Stimulated activated CD4-positive, alpha-beta T cell treated with anti-CD3 and anti-CD28 coated beads, Interleukin-12 subunit alpha, Interleukin-12 subunit beta, amount 100 ng/mL, for 4 hours (primary cell): ENCODE measurements around the gene CACFD1.

ENCODE experiments used
- DNase-seq: peaks from one replicate; pipeline ENCODE4 v3.0.0-alpha.2; 2020

Gene CACFD1

DNA sequence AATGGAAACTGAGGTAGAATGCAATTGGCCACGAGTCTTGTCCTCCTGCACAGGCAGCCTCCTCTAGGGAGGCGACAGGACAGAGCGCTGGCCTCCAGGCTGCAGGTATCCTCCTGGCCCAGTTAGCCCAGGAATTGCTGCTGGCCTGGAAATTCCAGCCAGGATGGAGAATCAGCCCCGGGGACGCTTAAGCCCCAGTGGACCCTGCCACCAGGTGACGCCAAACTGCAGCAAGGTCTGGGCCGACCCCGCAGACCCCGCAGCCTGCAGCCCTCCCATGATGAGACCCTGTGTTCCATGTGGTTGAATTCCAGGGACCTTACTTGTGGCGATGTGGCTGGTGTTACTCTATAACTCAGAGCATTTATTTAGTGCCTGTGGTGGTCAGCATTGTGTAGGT, 7.3 kb downstream of the CACFD1 start:
- DNase-seq: no peak

DNA sequence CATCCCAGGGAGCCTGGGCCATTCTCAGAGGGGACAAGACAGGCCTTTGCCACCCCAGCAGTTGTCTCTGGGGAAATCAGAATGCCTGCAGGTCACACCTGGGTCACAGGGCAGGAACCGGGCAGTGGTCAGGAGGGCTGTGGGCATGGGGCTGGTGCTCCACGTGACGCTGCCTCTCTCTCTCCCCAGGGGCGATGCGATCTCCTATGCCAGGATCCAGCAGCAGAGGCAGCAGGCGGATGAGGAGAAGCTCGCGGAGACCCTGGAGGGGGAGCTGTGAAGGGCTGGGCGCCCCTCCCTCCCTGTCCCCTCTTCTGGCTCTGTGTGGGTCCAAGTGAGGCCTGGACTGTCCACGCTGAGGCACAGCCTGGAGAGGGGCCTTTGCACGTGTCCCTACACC, 8.6 kb downstream of the CACFD1 start:
- DNase-seq: no peak

DNA sequence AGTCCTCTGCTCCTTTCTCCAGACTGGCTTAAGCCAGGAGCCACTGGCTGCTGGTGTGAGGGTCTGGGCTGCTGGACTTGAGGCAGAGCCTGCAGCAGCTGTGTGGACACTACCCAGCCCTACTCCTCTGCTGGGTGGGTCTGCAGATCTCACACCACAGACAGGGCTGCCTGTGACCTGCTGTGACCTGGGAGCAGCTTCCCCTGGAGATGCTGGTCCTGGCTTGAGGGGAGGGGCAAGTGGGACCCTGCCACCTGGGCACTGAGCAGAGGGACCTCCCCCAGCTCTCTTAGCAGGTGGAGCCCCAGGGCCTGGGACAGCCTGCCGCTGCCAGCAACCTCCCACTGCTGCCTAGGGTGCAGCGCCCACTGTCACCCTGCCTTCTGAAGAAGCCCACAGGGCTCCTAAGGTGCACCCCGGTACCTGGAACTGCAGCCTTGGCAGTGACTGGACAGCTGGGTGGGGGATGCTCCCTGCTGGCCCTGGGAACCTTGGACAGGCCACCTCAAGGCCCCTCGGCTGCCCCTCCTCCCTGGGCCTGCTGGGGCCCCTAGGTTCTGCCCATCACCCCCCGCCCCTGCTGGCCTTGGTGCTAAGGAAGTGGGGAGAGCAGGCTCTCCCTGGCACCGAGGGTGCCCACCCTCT, 9.1 kb downstream of the CACFD1 start:
- DNase-seq: no peak

DNA sequence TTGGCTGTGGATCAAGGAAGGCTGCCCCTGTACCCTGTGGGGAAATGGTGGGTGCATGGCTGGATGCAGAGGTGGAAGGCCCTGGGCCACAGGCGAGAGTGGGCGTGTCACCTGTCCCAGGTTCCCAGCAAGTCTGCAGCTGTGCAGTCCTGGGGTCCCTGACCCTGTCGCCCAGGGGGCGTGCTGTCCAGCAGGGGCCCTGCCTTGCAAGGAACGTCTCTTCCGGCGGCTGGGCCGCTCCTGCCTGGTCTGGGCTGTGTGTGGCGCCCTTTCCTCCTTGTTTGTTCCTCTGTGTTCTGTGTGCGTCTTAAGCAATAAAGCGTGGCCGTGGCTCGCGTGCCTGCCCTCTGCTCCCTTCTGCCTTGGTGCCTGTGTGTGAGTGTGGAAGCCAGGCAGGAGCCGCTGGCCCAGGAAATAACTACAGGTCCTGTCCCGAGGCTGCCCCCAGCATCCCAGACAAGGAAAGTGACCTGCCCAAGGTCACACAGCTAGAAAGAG, 10.7 kb downstream of the CACFD1 start:
- no peak for DNase-seq

DNA sequence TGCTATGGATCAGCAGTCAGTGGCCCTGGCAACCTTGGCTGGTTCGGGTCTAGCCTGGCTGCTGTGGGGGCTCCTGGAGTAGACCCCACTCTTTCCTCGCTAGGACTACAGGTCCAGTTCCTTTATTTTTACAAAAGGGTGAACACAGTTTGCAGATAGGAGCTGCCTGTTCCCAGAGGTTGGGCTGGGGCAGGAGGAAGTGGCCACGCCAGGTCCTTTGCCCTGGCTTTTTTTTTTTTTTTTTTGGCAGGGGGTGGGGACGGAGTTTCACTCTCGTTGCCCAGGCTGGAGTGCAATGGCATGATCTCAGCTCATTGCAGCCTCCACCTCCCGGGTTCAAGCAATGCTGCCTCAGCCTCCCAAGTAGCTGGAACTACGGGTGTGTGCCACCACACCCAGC, 11.2 kb downstream of the CACFD1 start:
- DNase-seq: no peak

DNA sequence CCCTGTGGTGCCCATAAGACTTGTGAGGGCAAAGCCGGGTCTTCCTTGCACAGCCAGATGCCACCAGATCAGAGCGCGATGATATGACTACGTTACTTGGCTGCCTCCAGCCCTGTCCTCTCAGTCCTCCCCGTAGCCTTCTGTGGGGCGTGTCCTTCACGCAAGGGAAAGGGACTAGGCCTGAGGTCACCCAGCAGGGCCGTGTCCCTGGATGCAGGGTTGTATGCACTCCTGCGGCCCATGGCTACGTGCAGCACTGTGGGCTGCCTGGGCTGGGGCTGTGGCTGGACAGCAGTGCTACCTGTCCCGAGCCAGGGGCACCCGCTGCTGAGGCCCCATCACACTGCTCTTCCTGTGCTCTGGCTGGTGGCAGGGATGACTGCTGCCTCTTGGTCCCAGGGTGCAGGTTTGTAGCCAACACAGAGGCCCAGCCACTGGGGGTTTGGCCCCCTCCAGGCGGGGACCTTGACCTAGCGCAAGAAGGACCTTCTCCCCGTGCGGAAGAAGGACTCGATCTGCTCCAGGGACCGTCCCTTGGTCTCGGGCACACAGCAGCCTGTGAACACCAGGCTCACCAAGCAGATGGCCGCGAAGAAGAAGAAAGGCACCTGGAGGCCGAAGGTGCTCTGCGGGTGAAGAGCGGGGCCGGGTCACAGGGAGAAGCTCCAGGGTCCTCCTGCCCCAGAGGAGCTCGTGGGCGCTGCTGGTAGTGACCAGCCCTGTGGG, 11.9 kb downstream of the CACFD1 start:
- no peak for DNase-seq

DNA sequence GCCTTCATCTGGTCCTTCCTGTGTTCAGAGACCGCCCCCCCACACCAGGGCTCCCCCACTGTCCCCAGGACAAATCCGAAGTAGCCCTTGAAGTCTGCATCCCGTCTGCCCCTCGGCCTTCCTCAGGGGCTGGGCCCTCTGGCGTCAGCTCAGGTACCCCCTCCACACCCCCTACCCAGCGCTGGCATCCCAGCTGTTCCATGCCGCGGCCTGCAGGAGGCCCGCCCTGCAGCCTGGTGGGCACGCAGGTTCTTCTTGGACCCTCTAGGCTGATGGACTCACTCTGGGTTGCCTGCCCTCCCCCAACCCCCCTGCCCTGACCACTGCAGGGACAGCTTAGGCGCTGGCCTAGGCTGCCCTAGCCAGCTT, 12.5 kb downstream of the CACFD1 start:
- DNase-seq: no peak

DNA sequence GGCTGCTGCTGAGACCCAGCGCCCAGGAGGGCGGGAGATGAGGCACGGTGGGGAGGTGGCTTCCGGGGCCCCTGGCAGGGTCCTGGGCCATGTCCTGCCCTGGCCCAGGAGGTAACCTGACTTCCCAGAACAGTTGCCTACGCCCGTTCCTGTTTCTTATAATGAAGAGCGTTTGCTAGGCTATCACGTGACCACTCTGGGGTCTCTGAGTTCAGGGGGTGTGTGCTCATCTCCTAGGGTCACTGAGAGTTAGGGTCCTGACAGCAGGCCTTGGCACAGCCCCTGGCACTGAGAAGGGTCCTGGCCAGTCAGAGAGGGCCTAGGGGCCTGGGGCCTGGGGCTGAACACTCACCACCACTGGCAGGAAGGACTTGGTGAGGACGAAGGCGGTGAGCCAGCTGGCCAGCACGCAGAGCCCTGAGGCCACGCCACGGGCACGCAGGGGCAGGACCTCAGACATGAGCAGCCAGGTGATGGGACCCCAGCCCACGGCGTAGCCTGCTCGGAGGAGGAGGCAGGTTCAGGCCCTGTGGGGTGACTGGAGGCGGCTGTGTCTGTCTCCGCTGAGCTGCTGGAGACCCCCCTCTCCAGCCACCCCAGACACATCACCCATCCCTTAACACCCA, 13.1 kb downstream of the CACFD1 start:
- no peak for DNase-seq

DNA sequence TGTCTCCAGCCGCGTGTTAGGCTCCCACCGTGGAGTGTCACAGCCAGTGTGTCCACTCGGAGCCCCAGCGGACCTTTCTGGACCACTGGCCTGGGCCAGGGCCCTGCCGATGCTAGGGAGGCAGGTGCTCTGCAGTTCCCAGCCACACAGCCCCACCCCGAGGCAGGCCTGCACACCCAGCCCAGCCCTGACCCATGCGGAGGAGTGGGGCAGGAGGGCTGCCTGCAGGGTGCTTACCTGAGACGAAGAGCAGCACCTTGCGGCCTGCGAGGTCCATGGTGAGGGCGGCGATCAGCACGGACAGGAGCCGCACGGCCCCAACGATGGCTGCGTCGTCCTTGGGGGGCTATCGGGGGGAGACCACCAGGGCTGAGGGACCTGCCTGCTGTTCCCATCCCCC, 14.0 kb downstream of the CACFD1 start:
- DNase-seq: no peak

DNA sequence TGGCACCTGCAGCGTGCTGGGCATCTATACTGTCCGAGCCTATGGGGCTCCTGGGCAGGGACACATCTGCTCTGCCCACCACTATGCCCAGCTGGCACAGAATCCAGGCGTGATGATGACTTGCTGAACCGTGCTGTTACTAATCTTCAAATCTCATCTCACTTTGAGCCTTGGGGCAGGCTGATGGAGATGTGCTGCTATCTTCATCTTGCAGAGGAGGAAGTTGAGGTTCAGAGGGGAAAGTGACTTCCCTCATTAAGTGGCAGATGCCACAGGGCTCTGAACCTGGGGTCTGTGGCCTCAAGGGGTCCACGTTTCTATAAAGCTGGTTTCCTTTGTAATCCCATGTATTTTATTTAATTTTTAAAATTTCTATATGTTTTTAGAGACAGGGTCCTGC, 14.4 kb downstream of the CACFD1 start:
- no peak for DNase-seq

DNA sequence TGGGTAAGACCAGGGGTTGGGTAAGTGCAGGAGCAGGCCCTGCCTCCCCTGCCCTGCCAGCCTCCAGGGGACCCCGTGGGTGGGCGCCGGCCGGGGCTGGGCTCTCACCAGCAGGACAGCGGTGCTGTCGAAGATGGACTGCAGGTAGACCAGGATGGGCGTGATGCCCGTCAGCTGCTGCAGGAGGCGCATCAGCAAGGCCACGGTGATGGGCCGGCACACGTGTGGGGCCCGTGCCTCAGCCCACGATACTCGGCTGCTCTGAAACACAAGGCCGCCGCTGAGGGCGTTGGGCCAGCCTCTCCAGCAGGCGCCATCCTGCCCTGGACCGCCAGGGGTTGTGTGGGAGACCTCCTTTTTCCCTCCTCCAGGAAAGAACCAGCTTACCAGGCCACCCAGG, 15.1 kb downstream of the CACFD1 start:
- DNase-seq: no peak

DNA sequence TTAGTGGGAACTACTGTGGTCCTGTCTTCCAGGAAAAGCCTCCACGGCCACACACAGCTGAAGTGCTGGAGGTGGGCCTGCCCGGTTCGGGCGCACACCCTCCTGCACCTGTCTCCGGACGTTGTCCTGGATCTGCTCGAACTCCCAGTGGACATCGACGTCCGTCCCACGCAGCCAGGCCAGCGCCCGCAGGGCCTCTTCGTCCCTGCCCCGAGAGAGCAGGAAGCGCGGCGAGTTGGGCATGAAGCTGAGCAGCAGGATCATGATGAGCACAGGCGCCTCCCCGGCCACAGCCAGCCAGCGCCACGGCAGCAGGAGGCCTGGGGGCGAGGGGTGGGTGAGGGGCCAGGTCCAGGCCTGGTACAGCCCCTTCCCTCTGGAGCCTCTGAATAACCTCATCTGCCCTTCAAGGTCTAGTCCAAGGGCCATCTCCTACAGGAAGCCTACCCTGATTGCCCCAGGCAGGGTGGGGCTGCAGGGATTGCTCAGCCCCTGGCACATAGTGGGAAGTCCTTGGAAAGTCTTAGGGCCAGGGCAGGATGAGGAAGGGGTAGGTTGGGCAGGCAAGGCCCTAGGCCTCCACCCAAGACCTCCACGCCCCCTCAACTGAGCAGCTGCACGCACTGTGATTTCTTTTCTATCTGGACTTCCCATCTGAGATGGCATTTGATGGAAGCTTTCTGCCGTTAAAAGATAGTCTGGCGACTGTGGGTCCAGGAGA, 15.7 kb downstream of the CACFD1 start:
- DNase-seq: no peak

DNA sequence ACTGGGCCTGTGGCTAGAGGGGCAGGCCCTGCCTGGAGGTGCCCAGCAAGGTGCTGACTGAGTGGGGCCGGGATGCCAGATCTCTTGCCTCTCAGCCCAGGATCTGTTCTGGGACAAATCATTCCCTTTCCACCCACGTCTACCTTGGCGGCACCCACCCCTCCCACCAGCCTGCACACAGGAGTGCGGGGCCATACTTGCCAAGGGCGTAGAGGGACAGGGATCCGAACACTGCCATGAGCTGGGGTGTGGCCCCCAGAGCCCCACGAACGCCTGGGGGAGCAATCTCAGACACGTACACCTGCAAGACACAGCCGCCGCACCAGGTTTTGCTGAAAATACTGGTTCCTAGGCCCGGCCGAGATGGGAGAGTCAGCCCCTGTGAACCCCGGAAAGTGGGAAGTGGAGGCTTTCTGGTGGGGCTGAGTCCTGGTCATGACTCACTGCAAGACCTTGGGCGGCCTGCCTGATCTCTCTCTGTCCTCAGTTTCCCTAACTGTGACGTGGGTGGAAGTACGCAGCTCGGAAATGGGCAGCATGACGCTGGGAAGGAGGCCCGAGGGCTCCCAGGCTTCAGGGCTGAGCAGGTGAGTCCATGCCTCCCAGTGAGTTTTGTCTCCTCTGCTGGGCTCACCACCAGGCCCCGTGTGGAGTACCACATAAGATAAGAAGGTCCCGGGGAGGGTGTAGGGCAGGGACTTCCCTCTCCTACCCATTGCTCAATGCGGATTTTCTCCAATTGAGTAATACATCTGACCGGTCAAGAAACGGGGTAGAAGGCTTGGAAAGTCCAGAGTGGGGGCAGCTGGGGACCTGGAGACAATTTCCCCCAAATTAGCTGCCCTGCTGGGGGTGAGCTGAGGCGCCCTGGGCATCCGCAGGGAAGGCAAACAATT, 16.5 kb downstream of the CACFD1 start:
- no peak for DNase-seq

DNA sequence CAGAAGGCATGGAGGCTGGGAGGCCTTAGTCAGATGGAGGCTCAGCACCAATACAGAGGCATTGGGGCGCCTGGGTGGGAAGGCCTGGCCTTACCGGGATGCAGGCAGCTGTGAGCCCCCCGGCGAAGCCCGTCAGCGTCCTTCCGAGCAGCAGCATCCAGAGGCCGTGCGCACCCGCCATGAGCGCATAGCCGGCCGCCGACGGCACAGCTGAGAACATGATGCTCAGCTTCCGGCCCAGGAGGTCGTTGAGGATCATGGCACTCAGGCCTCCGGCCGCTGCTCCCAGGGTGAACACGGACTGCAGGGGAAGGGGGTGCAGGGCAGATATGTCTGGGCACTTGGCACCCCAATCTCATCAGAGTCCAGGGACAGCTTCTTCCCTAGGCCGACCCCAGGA, 17.2 kb downstream of the CACFD1 start:
- DNase-seq: no peak

DNA sequence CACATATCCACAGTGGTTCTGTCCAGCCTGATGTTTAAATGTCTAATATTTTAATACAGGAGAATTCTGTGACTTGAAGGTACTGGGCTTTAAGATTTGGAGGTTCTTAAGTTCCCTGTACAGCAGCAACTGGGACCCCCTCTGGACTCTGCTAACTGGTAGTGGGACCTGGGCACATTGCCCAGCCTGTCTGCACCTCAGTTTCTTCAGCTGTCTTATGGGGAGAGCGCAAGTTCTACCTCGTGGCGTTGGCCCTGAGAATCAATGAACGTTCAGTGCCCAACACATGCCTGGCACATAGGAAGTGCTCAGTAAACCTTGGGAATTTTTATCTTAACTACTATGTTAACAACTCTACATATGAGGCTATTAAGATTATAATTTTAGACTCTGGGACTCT, 17.7 kb downstream of the CACFD1 start:
- DNase-seq: no peak

DNA sequence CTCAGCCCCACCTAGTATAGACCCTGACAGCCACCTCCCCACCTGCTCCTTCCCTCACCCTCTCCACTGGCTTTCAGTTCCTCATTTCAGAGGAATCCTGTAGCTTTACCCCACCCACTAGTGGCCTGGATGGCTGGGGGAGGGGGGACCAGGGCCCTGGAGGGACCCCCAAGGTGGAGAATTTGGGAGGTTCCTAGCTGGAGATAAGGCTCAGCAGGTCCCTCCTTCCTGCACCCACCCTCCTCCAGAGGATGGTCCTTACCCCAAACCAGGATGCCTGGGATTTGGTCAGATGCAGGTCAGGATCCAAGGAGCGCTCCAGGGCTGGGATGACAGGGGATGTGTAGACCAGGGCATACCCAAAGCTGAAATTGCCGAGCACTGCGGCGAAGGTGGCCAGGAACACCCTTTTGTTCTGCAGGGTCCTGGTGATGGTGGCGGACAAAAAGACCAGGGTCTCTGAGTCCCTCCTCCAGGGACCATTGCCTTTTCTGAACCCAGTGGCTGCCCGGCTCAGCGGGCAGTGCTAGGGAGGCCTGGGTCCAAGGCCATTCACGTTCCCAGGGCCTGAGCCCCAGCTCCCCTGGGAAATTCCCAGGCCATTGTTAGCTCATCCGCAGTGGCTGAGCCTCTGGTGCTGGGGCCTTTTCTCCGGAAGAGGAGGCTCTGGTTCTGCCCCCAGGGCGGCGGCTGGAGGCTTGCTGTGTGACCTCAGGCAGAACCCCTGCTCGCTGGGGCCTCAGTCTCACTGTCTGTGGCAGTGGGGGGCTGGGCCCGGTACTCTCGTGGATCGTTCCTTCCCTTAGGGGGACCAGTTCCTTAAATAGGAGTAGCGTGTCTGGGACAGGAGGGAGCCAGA, 18.4 kb downstream of the CACFD1 start:
- DNase-seq: no peak

DNA sequence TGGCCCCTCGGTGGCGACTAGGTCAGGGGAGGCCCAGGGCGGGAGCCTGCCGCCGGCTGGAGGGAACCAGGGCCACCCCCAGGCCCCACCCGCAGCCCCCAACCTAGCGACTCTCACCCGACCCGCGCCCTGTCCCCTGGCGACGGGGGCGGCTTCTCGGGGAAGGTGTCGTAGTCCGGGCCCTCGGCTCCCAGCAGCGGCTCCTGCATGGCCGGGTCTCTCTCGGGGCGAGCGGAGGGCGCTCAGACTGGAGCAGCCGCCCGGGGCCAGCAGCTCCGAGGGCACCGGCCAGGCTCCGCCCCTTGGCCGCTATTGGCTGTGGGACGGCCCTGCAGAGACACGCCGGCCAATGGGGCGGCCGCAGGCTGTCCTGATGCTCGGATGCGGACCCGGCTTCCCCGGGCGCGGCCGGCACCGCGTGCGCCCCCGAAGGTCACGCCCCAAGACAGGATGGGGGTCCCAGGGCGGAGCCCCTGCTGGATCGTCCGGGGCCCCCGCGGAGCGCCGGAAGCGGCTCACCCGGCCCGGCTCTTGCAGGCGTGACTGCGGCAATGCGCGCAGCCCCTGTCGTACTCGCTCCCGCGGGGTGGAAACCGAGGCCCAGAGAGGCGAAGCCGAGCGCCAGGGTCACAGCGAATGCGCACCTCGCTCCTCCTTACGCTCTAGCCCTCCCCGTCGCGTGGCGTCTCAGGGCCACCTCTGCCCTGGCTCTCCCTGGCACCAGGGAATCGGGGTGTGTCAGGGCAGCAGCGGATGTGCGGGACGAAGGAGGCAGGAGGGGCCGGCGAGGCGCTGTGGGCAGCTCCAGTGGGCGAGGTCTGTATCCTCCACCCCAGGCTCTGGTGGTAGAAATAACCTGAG, 19.3 kb downstream of the CACFD1 start, which contains the start of gene SLC2A6:
Gene SLC2A6 (minus strand): TSS at position 249 of the 861 bp plus-strand sequence. CDS start 40 bp downstream, at position 209.
- DNase-seq: peak; percentile 79

DNA sequence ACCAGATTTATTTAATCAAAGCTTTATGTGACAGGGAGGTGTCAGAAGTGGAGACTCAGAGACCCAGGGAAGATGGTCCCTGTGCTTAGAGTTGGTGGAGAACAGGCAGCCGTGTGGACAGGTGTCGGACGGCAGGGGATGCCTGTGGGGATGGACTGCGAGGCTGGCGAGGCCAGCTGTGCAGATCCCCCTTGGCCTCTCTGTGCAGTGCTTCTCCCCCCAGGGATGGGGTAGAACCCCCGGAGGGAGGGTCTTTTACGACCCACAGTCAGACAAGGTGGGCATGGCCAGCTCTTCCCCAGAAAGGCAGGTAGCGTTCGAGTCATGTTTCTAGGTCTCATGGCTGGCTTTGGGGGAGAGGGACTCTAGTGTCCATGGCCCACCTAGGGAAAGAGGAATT, 23.8 kb downstream of the CACFD1 start:
- DNase-seq: no peak

DNA sequence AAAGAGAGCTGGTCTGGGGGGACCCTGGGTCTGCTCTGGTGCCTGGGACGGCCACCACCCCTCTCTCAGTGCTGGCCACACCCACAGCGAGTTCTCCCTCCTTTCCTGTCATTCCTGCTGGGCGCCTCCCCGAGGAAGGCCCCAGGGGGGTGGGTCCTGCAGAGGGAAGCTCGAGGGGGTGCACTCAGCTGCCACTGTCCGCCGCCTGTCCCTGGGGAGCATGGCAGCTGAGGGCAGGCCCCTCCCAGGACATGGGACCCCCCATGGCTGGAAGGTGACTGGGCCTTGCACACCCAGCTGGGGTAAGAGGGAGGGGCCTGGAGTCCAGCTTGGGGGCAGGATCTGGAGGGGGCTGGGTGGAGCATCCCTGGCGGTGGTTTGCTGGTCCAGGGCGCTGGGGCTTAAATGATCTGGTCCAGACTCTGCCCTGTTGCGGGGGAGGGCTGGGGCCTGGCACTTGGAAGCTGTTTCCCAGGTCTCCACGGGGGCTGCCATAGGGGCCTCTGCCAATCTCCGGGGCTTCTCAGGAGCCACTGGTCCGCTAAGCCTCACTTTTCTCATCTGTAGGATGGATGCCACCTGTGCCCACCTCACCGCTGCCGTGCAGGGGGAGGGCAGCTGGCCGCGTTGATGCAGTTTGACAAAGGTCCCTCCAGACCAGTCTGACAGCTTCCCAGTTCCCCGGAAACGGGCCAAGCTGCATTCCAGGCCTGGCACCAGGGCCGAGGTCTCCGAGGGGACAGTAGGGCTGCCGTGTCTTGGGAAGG, 25.1 kb downstream of the CACFD1 start:
- DNase-seq: no peak
